Measurements from ENCODE around the gene EIF2AK3.
A peak's percentile ranks its signal among the peaks of the same experiment; 100 is the strongest.

Gene EIF2AK3

DNA sequence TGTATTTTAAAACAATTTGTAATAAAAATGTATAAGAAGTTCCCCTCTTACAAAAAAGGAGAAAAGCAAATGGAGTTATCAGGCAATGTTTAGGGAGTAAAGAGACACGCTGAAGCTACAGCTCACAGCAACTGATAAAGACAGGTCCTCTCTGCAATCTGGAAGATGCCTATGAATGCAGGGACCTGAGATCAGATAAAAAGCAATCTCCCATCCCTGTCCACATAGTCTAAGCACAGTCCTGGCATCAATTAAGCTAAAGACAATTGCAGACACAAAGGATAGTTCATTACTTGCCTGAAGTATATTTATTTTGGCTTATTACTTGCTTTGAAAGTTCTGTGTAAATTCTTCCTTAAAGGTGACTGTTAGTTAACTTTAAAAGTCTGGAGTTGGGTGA lies 5.0 kb downstream of the EIF2AK3 start:
- peak overlapping the region; percentile 27 for H3K27ac ChIP-seq

DNA sequence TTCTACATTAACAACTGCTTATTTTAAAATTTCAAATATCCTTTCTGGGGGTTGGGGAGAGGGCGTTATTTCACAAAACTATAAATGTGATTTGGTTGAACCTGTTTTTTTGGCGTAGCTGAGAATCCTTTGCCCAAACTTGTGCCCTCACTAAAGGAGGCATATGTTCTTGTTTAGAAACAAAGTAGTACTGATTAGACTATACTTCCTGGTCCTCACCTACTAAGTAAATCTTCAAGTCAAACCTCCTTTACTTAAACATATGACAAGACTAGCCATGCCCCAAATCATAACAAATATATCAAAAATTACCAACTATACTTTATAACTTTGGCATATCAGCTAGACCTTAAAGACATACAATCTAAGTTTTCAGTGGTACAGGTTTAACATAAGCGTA lies 5.8 kb downstream of the EIF2AK3 start:
- TF ChIP-seq, protein P1, sequence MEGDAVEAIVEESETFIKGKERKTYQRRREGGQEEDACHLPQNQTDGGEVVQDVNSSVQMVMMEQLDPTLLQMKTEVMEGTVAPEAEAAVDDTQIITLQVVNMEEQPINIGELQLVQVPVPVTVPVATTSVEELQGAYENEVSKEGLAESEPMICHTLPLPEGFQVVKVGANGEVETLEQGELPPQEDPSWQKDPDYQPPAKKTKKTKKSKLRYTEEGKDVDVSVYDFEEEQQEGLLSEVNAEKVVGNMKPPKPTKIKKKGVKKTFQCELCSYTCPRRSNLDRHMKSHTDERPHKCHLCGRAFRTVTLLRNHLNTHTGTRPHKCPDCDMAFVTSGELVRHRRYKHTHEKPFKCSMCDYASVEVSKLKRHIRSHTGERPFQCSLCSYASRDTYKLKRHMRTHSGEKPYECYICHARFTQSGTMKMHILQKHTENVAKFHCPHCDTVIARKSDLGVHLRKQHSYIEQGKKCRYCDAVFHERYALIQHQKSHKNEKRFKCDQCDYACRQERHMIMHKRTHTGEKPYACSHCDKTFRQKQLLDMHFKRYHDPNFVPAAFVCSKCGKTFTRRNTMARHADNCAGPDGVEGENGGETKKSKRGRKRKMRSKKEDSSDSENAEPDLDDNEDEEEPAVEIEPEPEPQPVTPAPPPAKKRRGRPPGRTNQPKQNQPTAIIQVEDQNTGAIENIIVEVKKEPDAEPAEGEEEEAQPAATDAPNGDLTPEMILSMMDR (conservative IDR thresholded peaks at IDR 0.05): no peak
- H3K27ac ChIP-seq: peak overlapping the region; percentile 27

More for the DNA sequence above, 5.0 kb downstream of the EIF2AK3 start:
- TF ChIP-seq, protein P1 (conservative IDR thresholded peaks at IDR 0.05): no peak

DNA sequence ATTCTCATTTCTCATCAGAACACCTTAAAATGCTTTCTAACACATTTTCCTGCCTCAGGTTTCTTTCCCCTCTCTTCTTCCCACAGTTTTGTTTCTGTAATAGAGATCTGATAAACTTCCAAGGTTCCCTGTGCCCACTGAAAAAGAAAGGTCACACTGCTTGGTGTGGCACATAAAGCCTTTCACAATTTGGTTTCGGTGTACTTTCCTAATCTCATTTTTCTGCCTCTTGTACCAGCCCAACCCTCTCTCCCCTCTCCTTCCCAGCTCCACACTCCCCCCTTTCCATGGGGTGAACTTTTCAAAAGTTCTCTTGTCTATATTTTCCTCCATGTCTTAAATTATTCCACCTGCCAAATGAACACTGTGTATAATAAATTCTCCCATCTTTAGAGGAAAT lies 7.2 kb downstream of the EIF2AK3 start:
- TF ChIP-seq, protein P1 (conservative IDR thresholded peaks at IDR 0.05): no peak
- H3K27ac ChIP-seq: no peak overlapping the region

DNA sequence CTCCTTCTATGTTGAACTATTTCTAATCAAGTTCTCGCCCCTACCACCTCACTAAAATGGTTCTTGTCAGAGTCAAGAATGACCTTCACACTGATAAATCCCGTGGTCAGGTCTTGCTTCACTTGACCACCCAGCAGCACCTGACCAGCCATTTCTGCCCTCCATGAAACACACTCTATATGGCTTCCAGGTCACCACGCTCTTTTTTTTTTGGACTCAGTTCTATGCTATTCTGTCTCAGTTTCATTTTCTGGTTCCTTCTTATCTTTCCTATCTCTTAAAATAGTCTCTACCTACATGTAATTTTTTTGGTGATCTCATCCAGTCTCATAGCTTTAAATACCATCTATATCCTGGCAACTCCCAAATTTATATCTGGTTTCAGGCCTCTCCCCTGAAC lies 11.4 kb downstream of the EIF2AK3 start:
- H3K27ac ChIP-seq: no peak overlapping the region
- TF ChIP-seq, protein P1 (conservative IDR thresholded peaks at IDR 0.05): no peak

DNA sequence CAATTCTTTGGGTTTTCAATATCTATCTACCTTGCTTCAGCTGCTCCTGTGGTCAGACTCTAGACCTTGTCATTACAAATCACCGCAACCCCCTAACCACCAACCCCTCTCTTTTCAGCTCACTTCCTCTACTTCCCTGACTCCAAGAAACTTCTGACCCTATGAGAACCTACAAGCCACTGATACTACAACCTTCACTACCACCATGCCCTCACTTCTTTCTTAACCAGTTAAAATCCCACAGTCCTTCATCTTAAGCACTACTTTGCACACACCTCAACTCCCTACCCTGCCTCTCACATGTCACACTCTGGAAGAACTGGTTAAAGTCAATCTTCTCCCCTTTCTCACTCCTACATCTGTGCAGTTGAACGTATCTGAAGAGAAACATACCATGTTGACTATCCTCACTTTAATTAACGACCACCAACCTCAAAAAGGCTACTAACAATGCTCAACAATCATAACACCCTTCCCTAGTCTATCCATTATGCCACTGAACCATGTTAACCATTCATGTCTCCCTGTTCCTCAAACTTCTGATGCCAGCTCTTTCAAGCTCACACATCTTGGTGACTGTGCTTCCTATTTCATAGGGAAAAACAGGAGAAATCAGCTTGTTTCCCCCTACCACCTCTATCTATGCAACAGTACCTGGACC lies 12.6 kb downstream of the EIF2AK3 start:
- H3K27ac ChIP-seq: no peak overlapping the region

DNA sequence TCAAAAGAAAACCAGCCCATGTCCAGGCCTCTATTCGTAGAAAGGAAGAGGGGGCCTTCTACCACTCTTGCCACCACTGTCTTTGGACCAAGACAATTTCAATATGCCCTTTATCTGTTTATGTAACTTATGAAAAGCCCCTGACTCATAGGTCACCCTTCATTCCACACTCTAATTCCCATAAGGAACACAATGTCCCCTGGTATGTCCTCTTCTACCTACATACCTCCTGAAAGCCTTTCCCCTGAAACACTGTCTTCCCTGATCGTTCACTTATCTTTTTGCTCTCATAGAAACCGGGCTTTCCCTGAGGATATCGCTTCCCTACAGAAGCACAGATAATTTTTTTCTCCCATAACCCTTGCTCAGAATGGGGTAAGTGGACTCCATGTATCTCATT lies 13.3 kb downstream of the EIF2AK3 start:
- peak overlapping the region; percentile 29; the same call in 1 of the 2 replicates for H3K27ac ChIP-seq
- TF ChIP-seq, protein P1 (conservative IDR thresholded peaks at IDR 0.05): no peak

More for the DNA sequence above, 12.6 kb downstream of the EIF2AK3 start:
- TF ChIP-seq, protein P1 (conservative IDR thresholded peaks at IDR 0.05): no peak

DNA sequence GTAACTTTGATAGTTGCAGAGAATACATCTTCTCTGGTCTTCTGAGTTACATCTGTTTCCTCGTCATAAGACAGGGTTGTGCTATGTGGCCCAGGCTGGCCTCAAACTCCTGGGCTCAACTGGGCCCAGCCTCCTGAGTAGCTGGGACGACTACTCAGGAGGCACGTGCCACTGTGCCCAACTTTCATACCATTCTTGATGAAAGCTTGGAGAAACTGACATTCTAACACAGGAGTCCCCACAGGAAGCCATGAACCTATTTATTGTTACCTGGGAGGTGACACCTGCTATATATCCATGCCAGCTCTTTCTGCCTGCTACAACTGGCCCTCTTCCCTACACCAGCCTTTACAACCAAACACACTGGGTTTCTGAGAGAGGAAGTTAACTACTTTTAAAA lies 19.1 kb downstream of the EIF2AK3 start:
- TF ChIP-seq, protein P1 (conservative IDR thresholded peaks at IDR 0.05): no peak
- no peak overlapping the region for H3K27ac ChIP-seq
